Heart right ventricle (tissue), 16 donors: ENCODE results near the gene COMTD1. TPM values are rescaled to one million over a fixed set of nuclear protein-coding genes. Genes with fewer than 3 reads are reported as not detected.

Experiments used
- ATAC-seq, 8 donors: fragments of 200-7000 bp; cut with Tn5 transposase; one replicate each; pipeline ENCODE4 v1.9.1; 2020; ENCODE audit warnings: mild to moderate bottlenecking in 8 of 8, moderate library complexity in 8 of 8, moderate number of reproducible peaks in 1 of 8
- DNase-seq, 2 donors: peaks; one replicate each; pipeline ENCODE4 v3.0.0-alpha.2; 2020
- H3K27ac ChIP-seq, 10 donors: fragments of 200-600 bp; sonication (generic) in 2 of 10; one replicate each; pipeline versions ENCODE4 v1.5.0 to v1.8.0; 2020 to 2022; ENCODE audit warnings: mild to moderate bottlenecking in 3 of 10
- H3K27me3 ChIP-seq, 7 donors: fragments of 200-600 bp; one replicate each; pipeline ENCODE4 v1.8.0; 2021 to 2022; ENCODE audit warnings: mild to moderate bottlenecking in 2 of 7
- H3K36me3 ChIP-seq, 9 donors: fragments of 200-600 bp; sonication (generic) in 1 of 9; one replicate each; pipeline versions ENCODE4 v1.5.0 to v1.8.0; 2020 to 2022; ENCODE audit warnings: mild to moderate bottlenecking in 2 of 9
- H3K4me1 ChIP-seq, 9 donors: fragments of 200-600 bp; sonication (generic) in 1 of 9; one replicate each; pipeline versions ENCODE4 v1.5.0 to v1.8.0; 2020 to 2022; ENCODE audit warnings: mild to moderate bottlenecking in 4 of 9
- H3K4me3 ChIP-seq, 10 donors: fragments of 200-600 bp; sonication (generic) in 2 of 10; one replicate each; pipeline versions ENCODE4 v1.5.0 to v1.8.0; 2020 to 2022; ENCODE audit warnings: mild to moderate bottlenecking in 7 of 10, moderate library complexity in 2 of 10
- H3K9me3 ChIP-seq, 11 donors: fragments of 200-600 bp in 10 of 11; sonication (generic) in 2 of 11; one replicate each; pipeline versions ENCODE4 v1.5.0 to v1.8.0; 2013 to 2022; ENCODE audit warnings: mild to moderate bottlenecking in 2 of 11, control low read depth in 1 of 11, moderate library complexity in 1 of 11
- CTCF ChIP-seq, 9 donors: fragments of 200-600 bp; sonication (generic) in 2 of 9; IDR thresholded peaks; one replicate each; pipeline versions ENCODE4 v1.5.0 to v1.8.0; 2021 to 2022; ENCODE audit warnings: antibody characterized with exemption in 9 of 9, mild to moderate bottlenecking in 5 of 9, moderate library complexity in 1 of 9
- WGBS, 2 donors: extraction: QIAGEN DNeasy Blood & Tissue Kit; methylation state at CpG; one replicate each; pipeline ENCODE4 v1.1.7; 2013; ENCODE audit warnings: inconsistent platforms in 1 of 2; 5-methylcytosine and 5-hydroxymethylcytosine counted together
- intact Hi-C, 10 donors: fragments of 100-400 bp; cut with DNase I; formaldehyde crosslinking; loops; one replicate each; pipeline versions ENCODE4 v1.11.1 to v1.14.2; 2022
- polyA plus RNA-seq, 2 donors: library from polyadenylated mRNA; stranded (reverse); fragments of 200-250 nt; gene quantifications; one replicate each; pipeline ENCODE4 v1.2.3, GENCODE V29; 2013
- total RNA-seq, 10 donors: library from RNA; stranded (reverse); fragmentation: NEBNext Ultra II Directional in 3 of 10; extraction: Animal tissue kit (Norgen Biotek cat#: 25700) in 3 of 10; gene quantifications; one replicate each; pipeline versions ENCODE4 v1.2.1 to v1.2.4, GENCODE V29; 2021 to 2023
- donor health status: Arrhythmogenic right ventricular cardiomyopathy.
- donor health status: ischemic (EF 13 %, LVEDD 7.1; RV severe dilation, severe dysfunction).
- donor health status: healthy with polysubstance abuse.
- donor health status: DM: no; HTN: yes; CAD: no.
- donor health status: DM: no; HTN: no; CAD: no.
- donor health status: ischemic (EF 25% LVEDD 6.9; RV normal size, moderate dysfunction).
- donor health status: ischemic (EF 25% LVEDD 5.7; RV mildly dilated, moderate dysfunction).
- donor health status: healthy.
- donor health status: DM: yes; HTN: yes; CAD: no.
- donor health status: Ischemic cardiomyopathy.
- donor health status: ischemic (EF 35%, LVEDD 5.7; RV mildly dilated, moderate dysfunction).
- donor health status: nonischemic (EF 11% LVEDD 7.7; RV severe dilation, severe dysfunction).
- donor health status: DM: yes; HTN: yes; CAD: no.
- donor health status: PGD.
- donor health status: ischemic (EF 29% LVEDD 5.4; RV normal size, mild dysfunction).
- donor health status: nonischemic (EF 23%, LVEDD 6.1; RV moderate dilation, normal function).

The COMTD1 gene
- total and polyA plus RNA-seq, 12 donors: 16.4 to 254 (median 33.6) TPM

- Histone ChIP-seq H3K36me3 (no peaks in the 10 kb centered on the region), H3K4me1 (no peaks in the 10 kb centered on the region), H3K27ac (no peak overlapping the region), H3K9me3 (peaks cover 0 to 8% (median 0%) of the 10 kb centered on the region in 11 donors), H3K27me3 (no peaks in the 10 kb centered on the region), H3K4me3 (no peak overlapping the region)
- TF ChIP-seq CTCF (IDR thresholded peaks at IDR 0.05): no peak
- DNase-seq (no peak), ATAC-seq (peak in 1 of 8 donors; percentile 11)
- intact Hi-C loops: no loop called here
- WGBS, 2 donors: 86 to 87% methylated on average over 10 of the region's 10 CpGs
Observed at GRCh38 chr10:75245354-75246250, 9.8 kb upstream of the COMTD1 start.

- peaks cover 0 to 8% (median 0%) of the 10 kb centered on the region in 11 donors for H3K9me3 ChIP-seq
- no peak overlapping the region for H3K27ac ChIP-seq
- no peaks in the 10 kb centered on the region for H3K27me3 ChIP-seq
- TF ChIP-seq CTCF (IDR thresholded peaks at IDR 0.05): no peak
- H3K36me3 ChIP-seq: no peaks in the 10 kb centered on the region
- H3K4me1 ChIP-seq: no peaks in the 10 kb centered on the region
- WGBS, 2 donors: 86% methylated on average over 8 of the region's 8 CpGs
- DNase-seq: no peak
- ATAC-seq: no peak
- intact Hi-C loops: no loop called here
- no peak overlapping the region for H3K4me3 ChIP-seq
Observed at GRCh38 chr10:75244487-75245353, 9.0 kb upstream of the COMTD1 start.

- DNase-seq (no peak), ATAC-seq (no peak)
- H3K27me3 ChIP-seq: no peaks in the 10 kb centered on the region
- intact Hi-C loops: no loop called here
- no peaks in the 10 kb centered on the region for H3K4me1 ChIP-seq
- H3K36me3 ChIP-seq: no peaks in the 10 kb centered on the region
- WGBS, 2 donors: 80 to 82% methylated on average over 10 of the region's 10 CpGs
- H3K9me3 ChIP-seq: peaks cover 0 to 8% (median 0%) of the 10 kb centered on the region in 11 donors
- TF ChIP-seq CTCF (IDR thresholded peaks at IDR 0.05): no peak
- no peak overlapping the region for H3K27ac ChIP-seq
- H3K4me3 ChIP-seq: no peak overlapping the region
Observed at GRCh38 chr10:75243426-75243825, 7.7 kb upstream of the COMTD1 start.

- Histone ChIP-seq H3K4me1 (peaks cover 0 to 9% (median under 1%) of the 10 kb centered on the region in 9 donors), H3K36me3 (no peaks in the 10 kb centered on the region), H3K9me3 (peaks cover 0 to 8% (median 0%) of the 10 kb centered on the region in 11 donors), H3K4me3 (no peak overlapping the region), H3K27ac (no peak overlapping the region), H3K27me3 (no peaks in the 10 kb centered on the region)
- WGBS, 2 donors: 90 to 91% methylated on average over 12 of the region's 12 CpGs
- no peak for TF ChIP-seq CTCF (IDR thresholded peaks at IDR 0.05)
- DNase-seq: no peak
- intact Hi-C loops: no loop called here
- no peak for ATAC-seq
Observed at GRCh38 chr10:75240329-75241076, 4.7 kb upstream of the COMTD1 start.
